Activated CD4-positive, alpha-beta T cell treated with anti-CD3 and anti-CD28 coated beads for 1 hour (primary cell): ENCODE data around the gene EPC1.

Experiments
- DNase-seq: peaks from one replicate; pipeline ENCODE4 v3.0.0-alpha.2; 2020

The EPC1 gene

DNA sequence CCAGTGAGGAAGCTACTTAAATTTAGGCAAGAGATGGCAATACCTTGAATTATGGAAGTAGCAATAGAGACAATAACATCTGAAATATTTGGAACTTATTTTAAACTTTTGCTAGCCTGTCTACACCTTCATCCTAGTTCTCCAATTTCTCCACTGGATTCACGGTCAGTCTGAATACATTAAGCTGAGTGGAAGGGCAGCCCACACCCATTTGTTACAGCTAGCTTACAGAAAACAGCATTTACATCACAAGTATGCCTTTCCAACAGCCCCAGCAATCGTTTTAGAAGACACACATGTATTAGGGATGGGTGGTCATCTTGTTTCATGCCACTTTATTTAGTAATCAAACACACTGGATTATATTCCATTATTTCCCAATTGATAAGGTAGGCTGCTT is 16.7 kb downstream of the EPC1 start:
- DNase-seq = no peak

DNA sequence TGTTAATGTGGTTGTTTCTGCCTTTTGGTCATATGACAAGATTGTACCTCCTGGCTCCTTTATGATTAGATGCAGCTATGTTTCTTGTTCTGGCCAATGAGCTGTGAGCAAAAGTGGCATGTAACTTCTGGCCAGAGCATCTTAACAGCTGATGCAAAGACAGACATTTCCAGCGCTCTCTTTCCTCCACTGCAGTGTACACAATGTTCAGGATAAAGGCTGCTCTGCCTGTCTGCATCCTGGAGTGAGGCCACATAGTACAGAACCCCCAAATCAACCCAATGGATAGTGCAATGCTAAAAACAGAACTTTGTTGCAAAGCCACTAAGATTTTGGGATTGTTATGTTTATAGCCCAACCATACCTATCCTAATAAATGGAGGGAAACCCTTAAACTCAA is 17.9 kb downstream of the EPC1 start:
- no peak for DNase-seq

DNA sequence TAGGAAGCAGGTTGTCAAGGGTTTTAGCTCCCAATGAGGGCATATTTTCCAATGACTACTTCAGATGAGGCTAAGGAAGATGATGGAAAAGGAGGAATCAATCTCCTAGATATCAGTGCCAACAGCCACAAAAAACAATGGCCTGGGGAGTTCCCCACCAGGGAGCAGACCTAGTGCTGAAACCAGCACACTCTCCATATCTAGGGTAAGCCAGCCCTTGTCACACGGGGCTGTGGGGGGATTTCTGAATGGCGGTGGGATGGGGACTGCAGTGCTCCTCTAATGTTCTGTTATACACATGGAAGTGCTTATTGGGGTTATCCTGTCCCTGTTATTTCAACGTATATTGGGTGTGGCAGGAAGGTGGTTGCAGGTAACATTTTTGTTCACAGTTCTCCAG is 18.5 kb downstream of the EPC1 start:
- no peak for DNase-seq

DNA sequence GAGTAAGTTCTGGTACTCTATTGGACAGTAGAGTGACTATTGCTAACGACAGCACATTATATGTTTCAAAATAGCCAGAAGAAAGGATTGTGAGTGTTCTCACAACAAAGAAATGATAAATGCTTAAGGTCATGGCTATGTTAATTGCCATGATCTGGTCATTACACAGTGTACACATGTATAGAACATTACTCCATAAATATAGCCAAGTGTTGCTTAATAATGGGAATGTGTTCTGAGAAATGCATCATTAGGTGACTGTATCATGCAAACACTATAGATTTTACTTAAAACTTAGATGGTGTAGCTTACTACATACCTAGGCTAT is 19.6 kb downstream of the EPC1 start:
- no peak for DNase-seq

DNA sequence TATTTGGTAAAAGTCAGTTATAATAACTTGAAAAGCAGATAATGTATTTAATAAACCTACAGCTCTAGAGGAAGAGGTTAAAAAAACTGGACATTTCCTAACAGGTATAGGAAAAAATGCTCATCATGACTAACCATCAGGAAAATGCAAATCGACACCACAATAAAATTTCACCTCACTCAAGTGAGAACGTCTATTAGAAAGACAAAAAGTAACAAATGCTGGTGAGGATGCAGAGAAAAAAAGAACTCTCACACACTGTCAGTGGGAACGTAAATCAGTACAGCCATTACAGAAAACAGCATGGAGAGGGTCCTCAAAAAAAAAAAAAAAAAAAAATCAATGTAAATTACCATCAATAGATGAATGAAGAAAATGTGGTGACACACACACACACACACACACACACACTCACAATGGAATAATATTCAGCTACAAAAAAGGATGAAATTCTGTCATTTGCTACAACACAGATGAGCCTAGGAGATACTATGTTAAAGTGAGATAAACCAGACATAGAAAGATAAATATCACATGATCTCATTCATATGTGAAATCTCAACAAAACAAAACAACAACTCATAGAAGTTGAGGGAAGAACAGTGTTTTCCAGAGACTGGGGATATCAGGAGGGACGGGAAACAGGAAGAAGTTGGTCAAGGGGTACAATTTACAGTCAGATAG is 20.1 kb downstream of the EPC1 start:
- DNase-seq = no peak

DNA sequence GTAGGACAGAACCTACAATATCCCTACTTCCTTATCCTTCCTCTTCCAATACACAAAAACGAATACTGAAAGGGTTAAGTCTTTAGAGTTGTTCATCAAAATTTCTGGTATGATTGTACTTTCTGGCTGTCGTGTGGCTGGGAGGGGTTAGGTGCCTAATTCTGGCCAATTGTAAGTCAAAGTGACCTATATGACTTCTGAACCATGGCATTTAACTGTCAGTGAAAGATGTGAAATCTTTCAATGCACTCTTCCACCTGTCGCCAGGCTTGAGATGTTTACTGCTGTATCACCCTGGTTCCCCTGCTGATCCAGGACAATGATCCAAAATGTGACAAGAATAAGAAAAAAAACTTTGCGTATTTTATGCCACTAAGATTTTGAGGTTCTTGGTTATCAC is 20.8 kb downstream of the EPC1 start:
- DNase-seq = no peak

DNA sequence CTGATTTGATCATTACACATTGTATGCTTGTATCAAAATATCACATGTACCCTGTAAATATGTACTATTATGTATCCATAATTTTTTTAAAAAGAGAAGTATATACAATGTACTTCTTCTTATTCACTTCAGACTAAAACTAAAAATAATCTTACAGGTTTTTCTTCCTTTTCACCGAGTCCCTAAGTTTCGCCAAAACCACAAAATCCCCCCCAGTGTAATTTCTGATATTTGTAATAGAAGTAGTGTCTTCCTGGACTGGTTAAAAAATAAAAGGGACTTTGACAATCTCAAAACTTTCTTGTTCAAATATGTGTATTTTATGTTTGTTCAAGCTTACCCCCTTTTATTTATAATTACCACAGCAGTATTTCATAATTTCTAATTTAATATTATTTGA is 23.9 kb downstream of the EPC1 start:
- no peak for DNase-seq

DNA sequence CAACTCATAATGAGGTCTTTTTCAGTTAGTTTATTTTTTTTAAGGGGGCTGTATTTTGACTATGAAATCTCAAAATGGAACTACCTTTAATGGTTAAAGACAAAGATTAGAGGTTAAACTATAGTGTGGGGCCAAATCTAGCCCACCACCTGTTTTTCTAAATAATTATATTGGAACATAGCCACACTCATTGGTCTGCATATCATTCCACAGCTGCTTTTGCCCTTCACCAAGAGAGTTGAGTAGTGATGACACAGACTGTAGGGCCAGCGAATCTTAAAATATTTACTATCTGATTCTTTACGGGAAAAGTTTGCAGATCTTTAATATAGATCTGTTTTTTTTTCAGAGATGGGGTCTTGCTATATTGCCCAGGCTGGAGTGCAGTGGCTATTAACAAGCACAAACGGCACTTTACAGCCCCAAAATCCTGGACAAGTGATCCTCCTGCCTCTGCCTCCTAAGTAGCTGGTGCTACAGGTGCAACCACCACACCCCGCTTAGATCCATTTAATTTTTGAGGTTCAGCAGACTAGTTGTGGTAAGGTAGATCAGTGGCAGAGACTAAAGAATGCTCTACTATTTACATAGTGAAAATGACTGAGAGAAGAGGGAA is 25.8 kb downstream of the EPC1 start:
- DNase-seq = no peak

DNA sequence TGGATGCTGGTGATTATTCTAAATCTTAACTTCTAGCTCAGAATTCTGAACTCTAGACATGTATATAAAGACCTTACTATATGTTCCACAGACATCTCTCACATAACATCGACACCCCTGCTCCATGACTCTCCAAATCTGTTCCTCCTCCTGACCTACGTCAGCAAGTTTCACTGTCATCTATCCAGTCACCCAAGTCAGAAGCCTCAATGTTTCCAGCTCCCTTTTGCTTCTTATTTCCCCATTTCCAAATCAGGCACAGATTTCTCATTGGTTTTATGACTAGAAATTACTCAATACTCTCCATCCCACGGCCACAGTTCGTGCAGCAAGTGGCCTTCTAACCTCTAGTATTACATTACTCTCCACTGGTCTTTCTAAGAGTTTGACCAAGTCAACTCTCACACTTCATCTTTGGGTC is 28.5 kb downstream of the EPC1 start:
- no peak for DNase-seq

DNA sequence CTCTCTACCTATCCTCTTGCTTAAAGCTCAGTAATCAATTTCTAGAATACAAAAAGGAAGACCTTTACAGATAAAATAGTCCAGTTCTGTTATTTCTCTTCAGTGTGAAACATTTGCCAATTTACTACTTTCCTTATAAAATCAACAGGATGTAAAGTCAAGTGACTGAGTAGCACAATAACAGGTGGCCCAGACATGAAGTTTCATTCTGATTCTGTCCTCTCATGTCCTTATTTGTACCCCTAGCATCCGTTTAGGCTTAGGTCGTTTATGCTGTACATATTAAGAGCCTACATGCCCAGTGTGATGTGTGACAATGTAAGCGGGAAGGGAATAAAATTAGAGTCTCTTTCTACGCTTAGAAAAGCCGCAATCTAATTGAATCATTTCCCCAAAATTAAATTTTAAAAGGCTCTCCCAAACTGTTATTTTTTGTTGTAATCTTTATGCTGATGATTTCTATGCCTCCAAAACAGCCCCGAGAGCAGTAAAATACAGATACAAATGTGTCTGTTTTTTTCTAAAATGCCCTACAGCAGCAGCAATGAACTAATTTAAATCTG is 29.1 kb downstream of the EPC1 start:
- no peak for DNase-seq

DNA sequence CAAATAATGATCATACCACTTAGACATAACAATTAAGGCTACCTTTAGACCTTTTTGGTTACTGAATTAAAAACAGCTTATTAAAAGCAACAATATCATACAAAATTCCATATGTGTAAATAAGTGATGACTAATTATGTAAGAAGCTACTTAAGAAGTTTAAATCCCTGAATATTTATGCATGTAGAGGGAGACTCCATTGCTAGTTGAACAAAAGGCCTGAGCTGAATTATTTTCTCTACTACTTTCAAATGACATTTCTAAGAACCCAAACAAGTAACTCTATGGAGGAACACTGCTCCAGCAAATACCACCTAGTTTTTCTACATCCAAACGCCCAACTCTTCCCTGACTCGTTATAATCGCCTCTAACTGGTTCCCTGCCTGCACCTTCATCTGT is 31.5 kb downstream of the EPC1 start:
- DNase-seq = no peak

DNA sequence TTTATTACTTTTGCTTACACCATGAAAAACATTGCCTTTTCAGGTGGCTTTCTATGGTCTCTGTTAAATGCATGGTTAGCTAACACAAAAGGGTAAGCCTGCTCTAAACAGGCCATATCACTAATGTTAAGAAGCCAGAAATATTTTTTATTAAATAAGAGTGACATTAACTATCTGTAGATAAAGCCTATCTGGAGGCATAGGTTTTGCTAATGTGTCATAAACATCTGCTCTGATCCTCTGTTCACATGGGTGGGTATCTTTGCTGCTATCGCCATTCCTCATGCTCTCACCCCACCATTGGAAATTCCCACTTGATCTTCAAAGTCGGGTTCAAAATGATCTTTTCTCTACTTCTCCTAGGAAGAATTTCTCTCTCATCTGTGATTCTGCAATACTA is 32.4 kb downstream of the EPC1 start:
- DNase-seq = no peak

DNA sequence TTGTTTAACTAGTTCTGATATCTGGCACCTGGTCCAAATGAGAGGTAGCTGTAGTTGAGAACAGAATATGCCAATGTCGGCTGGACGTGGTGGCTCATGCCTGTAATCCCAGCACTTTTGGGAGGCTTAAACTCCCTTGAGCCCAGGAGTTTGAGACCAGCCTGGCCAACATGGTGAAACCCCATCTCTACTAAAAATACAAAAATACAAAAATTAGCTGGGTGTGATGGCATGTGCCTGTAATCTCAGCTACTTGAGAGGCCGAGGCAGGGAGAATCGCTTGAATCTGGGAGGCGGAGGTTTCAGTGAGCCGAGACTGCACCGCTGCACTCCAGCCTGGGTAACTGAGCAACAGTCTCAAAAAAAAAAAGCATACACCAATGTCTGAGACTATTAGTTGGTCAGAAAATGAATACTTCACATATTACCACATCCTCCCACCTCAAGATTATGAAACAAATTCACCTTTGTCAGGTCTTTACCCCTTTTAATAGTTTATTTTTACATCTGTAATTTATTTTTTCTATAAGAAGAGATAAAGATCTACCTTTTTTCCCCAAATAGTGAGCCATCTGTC is 38.8 kb downstream of the EPC1 start:
- DNase-seq = no peak

DNA sequence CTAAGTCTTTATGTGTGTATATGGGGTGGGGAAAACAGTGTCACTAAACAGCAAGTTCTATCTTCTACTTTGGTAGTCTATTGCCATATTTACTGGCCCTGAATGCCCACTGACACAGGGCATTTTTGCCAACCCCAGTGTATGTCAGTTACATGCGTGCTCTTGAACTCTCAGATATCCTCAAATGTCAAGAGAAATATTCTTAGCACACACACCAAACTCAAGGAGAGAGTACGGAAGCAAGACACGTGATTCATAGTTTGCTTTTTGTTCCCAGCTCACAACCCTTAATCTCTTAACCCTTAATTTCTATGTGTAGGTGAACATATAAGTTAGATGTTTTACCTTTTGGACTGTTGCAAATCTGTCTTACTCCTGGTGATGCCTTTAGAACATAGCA is 39.3 kb downstream of the EPC1 start:
- DNase-seq = no peak

DNA sequence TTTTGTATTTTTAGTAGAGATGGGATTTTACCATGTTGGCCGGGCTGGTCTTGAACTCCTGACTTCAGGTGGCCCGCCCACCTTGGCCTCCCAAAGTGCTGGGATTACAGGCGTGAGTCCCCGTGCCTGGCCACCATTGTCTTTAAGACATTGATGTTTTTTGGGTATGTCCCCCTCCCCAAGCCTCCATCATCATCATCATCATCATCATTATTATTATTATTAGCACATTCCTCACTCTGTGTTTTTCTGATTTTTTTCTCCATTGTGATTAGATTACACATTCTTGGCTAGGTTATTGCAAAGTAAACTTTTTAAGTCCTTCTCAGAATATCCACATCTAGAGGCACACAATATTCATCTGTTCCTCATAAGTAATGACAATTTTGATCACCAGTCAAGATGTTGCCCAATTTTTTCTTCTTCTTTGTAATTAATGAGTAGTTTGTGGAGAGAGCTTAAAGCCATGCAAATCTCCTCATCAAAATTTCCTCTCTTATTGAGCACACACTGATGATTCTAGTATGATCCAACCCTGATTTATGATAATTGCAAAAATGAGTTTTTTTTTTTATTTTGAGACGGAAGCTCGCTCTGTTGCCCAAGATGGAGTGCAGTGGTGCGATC is 47.5 kb downstream of the EPC1 start:
- DNase-seq = no peak

DNA sequence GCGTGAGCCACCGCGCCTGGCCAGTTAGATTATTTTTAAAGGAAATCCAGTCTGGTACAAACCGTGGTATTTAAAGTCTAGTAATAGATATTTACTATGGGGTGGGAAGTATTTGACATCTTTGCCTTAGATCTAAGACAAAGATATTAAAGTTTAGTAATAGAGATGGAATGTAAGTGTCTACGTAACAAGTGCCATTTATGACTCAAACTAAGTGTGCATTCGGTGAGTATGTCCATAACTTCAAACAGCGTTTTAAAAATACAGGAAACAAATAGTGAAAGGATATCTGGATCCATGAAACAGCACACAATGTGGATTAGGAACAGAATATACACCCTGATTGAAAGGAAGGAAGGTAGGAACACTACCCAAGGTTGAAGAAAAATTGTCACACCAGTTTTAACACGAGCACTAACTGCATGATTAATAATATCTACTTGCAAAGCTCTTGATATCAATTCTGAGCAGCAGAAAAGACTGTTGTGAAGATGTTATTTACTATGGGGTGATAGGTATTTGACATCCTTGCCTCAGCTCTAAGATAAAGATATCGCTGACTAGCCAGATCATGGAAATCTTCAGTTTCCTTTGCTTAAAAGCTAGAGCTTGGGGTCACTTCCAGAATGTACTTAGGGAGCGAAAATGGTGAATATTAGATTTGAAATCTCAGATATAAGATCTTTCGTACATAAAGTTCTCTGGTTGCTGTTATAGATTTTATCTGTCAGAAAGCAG is 48.7 kb downstream of the EPC1 start:
- no peak for DNase-seq

DNA sequence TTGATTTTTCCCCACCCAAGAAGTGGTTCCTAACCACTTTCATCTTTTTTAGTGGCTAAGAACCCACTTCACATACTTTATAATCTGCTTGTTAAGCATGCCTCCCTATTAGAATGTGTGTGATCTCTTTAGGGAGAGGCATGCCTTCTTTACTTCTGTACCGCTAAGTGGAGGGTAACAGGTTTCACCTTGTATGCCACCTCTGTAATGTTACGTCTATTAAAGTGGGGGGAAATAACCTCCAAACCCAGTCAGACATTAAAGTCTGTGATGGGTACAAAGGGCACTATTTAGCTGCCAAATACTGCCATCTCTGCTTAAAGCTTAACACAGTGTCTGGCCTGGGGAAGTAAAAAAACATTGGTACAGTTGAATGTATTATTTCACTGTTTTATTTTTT is 51.9 kb downstream of the EPC1 start:
- DNase-seq = no peak

DNA sequence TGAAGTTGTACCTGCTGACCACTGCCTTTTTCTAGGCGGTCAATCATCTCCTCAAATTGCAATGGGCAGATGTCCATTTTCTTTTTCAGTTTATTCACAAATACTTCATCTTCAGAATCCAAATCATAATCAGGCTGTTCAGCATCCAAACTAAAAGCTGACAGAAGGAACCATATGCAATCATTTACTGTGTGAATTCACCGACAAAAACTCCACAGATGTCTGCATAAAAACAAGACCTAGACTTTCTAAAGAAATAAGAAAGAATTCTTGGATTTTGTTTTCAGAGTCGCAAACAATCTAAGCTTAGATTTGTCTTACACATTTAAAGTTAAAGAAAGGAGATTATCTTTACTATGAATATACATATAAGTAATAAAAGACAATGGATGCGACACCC is 53.4 kb downstream of the EPC1 start:
- no peak for DNase-seq

DNA sequence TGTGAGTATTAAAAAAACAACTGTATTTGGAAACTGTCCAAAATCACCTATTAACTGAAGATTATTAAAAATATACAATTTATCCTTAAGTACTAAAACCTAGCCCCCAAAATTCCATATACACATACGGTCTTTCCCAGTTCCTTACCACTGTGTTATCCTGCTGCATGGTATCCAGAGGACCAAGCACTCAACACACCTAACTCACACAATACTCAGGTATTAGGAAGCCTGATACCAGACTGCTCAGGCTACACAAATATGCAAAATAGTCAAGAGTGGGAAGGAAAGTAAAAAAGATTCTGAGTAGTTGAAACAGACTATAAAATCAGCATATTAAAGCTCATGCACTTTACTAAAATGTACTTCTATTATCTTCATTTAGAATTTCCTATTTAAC is 67.2 kb downstream of the EPC1 start:
- DNase-seq = no peak

DNA sequence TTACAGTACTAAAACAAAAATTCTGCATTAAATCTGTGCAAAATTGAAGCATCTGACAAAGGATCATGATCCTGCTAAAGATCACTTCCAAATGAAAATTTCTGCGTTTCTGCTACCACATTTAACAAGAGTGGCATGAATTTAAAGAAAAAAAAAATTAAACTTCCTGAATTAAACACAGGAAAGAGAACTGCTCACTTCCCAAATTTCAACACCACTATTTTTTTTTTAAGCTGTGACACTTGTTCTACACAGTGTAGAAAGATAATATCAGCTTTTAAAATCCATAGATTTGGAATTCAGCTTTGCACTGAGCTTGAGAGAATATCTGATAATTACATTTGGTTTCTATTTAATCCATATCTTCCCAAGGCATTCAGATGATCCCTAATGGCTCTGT is 73.6 kb downstream of the EPC1 start:
- no peak for DNase-seq

DNA sequence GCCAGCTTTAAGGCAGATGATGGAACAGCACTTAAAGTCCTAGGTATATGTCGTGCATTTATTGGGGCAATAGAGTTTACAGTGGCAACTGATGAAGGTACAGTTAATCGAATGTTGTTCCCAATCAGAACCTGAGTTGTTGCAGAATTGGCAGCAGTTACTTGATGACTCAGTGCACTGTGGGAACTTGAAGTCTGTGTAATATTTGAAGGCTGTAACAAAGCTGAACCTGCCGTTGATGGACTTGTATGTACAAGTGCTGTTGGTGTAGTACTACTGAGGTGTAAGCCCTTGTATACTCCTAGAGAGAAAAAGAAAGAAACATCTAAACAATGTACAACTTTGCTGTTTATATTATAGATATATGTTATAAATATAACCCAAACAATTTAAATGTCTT is 75.3 kb downstream of the EPC1 start:
- DNase-seq = no peak

DNA sequence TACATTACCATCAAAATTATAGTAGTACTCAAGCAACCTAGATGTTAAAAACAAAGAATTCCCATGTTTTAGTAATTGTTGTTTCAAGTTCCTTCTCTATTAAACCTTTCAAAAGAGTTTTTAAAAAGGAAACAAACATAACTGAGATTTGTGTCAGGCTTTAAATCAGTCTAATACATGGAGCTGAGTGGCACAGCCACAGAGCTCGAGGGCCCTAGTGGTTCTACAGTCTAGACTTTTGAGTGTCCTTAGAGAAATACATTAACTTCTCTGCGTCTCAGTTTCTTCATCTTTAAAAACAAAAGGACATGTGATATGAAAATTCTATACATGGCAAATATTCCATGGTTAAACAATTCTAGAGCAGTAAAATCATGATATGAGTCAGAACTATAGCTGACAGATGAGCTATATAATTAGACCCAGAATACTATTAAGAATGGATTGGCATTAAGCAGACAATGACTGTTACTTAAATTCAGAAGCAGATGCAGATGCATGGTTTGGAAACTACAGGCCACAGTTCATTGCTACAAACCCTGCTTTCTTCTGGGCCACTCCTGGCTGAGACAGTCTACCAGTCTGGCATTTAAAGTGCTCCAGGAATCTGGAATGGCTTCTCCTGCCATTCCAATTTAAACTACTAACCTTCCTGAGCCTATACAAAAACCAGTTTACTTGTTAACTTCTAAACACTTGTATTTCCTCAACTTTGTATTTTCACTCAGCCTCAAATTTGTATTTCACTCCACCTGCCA is 77.4 kb downstream of the EPC1 start:
- DNase-seq = no peak

DNA sequence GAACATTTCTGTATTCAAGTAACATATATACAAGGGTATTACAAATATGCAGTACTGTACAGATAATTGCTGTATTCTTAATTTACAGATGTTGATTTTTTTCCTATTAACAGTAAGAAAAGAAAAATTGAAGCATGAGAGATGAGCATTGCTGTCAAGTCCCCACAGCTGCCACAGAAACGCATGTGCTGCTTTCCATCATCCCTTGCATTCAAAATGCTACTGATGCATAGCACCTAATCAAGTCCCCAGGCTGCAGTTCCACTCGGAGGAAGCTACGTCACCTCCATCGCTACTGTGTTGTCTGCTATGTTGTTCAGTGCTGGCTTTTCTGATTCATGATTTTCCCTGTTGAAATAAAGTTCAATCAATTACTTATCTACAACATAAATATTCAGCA is 78.2 kb downstream of the EPC1 start:
- no peak for DNase-seq
